NCI-H2029 (cell line): Measurements from ENCODE around the gene QRICH1.

Experiments
- DNase-seq: peaks from one replicate; lab custom pipeline; 2025; lab: John Stamatoyannopoulos, UW

The QRICH1 gene

DNA sequence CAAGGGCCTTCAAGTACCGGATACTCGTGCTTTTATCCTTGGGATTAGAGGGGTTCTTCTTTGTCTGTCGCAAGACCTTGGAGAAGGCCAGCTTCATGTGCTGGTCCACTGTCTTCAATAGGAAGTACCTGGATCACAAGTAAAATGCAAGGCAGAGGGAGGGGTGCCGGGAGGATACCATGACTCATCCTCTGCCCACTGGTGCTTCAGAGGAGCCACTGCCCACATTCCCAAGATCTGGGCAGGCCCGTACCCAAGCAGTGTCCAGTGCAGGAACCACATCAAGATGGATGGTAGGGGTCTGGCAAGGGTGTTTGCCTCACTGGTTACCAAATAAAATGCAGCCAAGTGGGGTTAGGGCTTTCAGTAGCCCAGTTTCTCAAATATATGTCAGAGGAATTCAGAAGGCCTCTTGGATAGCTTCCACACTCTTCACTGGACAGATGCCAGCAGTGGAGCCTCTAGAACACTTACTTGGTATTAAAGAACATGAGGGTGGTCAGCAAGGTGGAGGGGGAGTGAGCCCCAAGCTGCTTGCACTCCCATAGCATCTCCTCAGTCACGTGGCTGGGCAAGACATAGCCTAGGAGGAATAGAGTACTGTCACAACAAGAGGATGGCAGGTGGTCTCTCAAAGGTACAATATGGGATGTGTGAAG, 61.1 kb downstream of the QRICH1 start:
- no peak for DNase-seq

- DNase-seq = no peak
Observed at GRCh38 chr3:49030321-49030720, 63.5 kb downstream of the QRICH1 start.

DNA sequence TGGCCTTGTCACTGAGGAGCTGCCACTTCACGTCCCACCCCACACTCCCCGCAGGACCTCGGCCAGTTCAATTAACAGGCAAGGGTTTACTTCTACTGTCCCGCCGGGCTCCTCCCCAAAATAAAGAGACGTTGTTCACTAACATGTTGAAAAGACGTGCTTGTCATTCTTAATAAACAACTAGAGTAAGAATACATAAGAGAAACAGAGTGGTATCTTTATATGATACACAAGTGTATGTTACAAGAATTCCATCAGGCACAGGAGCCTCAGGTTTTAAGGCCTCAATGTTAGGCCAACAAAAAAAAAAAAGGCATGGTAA, 64.3 kb downstream of the QRICH1 start:
- DNase-seq = no peak

- peak; percentile 88 for DNase-seq
Observed at GRCh38 chr3:49028673-49029562, 65.0 kb downstream of the QRICH1 start, which contains the start of gene IMPDH2. IMPDH2 (minus strand) TSS chr3:49029398; CDS start chr3:49029350, 48 bp downstream.

- no peak for DNase-seq
Observed at GRCh38 chr3:49028298-49028672, 65.6 kb downstream of the QRICH1 start.

DNA sequence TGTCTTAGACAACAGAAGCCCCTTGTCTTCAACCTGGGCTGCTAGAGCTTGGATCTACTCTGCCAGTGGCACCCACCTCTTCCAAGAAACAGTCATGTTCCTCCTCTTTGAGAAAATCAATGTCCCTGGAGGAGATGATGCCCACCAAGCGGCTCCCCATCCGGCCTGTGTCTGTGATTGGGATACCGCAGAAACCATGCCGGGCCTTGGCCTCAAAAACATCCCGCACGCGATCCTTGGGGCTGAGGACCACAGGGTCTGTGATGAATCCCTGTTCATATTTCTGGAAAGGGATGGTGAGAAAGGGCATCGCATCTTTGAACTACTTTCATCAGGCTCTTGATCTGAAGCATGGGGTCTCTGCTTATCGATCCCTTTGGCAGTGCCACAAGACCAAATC, 66.2 kb downstream of the QRICH1 start:
- DNase-seq = no peak

- DNase-seq = no peak
Observed at GRCh38 chr3:49026536-49026935, 67.3 kb downstream of the QRICH1 start.

DNA sequence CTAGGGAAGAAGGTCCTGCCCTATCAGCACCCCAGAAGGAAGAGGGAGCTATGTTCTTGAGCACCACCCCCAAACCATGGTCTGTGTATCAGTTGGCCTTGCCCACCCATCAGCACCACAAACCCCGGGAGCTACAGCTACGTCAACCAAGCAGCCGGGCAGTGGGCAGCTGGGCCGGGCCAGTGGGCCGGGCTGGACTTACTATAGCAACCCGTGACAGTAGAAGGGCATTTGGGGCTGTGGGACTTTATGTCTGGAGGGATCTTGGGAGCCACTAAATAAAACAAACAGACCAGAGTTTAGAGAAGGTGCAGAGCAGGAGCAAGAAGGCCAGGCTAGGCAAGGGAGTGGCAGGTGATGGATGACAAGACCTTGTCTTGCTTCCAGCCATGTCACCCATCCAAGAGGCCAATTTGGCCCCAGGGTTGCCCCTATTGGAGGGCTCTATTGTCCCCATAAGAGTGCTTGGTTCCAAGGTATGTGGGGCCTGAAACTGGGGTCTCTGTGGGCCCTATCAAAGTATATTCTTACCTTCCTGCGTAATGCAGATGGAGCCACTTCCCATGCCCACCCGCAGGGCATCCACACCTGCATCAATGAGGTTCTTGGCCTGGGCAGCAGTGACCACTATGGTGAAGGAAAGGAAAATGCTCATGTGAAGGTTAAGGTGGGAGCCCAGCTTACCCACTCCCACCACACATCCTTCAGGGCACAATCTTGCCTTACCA, 67.9 kb downstream of the QRICH1 start:
- DNase-seq = no peak

GRCh38 chr3:49025005-49025792, 68.7 kb downstream of the QRICH1 start:
- DNase-seq = no peak

GRCh38 chr3:49024449-49024848, 69.4 kb downstream of the QRICH1 start:
- DNase-seq = no peak

GRCh38 chr3:49023775-49024174, 70.1 kb downstream of the QRICH1 start:
- no peak for DNase-seq

DNA sequence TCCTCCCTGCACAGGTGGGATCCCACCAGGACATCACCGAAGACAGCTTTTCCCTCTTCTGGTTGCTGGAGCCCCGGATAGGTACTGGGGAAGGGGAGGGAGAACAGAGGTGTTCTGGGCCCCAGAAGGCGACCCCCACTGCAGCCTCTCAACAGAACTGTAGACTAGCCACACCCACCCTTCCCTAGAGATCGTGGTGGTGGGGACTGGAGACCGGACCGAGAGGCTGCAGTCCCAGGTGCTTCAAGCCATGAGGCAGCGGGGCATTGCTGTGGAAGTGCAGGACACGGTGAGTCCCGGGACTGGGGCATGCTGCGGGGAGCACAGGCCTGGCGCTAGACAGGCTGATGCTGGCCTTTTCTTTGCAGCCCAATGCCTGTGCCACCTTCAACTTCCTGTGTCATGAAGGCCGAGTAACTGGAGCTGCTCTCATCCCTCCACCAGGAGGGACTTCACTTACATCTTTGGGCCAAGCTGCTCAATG, 71.1 kb downstream of the QRICH1 start:
- DNase-seq = no peak

DNA sequence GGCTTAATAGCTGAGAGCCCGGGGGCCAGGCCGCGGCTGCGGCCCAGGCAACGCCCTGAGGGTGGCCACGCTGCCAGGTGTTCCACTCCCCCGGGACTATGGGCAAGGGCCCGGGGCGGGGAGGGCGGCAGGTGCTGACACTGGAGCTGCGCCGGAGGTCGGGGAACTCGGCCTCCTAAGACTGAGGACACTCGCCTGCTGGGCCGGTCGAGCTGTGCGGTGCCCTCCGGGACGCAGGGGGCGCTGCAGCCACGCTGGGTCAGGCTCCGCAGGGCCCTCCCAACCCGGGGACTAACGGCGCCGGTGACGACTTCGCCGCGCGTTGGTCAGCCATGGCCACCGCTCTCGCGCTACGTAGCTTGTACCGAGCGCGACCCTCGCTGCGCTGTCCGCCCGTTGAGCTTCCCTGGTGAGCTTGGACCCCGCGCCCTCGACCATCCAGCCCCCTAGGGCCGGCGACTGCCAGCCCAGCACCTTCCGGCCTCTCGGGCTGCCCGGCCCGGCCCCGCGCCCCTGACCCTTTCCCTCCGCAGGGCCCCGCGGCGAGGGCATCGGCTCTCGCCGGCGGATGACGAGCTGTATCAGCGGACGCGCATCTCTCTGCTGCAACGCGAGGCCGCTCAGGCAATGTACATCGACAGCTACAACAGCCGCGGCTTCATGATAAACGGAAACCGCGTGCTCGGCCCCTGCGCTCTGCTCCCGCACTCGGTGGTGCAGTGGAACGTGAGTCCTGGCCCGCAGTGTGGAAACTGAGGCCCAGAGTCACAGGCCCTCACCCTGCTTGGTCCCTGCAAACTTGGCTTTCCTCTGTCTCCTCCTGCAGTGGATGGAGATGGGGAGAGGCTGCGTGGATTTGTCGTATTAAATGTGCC, 71.8 kb downstream of the QRICH1 start, which contains the start of gene NDUFAF3:
Gene NDUFAF3 (plus strand): TSS at position 309 of the 875 bp plus-strand sequence. CDS start 24 bp downstream, at position 333.
- DNase-seq = peak; percentile 90

DNA sequence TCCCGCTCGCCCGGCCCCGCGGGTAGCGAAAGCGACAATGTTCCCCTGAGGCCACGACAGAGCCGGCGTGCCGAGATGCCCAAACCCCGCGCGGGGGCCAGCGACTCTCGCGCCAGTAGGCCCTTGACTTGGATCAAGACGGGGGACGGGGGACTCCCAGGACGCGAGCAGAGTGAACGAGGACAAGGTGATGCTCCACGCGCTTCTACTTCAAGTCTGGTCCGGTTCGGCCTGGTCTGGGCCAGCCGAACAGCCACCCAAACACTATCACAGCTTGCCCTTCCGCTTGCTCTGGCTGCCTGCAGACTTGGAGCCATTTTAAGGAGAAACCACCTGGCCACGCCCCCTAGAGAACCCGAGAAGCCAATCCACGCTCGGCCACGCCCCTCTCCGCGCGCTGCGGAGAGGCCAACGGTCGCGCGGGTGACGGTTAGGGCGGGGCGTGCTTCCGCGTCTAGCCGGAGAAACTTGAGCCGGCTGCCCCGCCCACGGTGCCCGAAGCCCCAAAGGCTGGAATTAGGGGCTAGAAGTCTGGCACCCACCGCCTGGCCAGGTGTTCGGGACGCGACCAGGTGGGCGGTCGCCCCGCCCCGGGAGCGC, 72.6 kb downstream of the QRICH1 start:
- DNase-seq = peak; percentile 98

DNA sequence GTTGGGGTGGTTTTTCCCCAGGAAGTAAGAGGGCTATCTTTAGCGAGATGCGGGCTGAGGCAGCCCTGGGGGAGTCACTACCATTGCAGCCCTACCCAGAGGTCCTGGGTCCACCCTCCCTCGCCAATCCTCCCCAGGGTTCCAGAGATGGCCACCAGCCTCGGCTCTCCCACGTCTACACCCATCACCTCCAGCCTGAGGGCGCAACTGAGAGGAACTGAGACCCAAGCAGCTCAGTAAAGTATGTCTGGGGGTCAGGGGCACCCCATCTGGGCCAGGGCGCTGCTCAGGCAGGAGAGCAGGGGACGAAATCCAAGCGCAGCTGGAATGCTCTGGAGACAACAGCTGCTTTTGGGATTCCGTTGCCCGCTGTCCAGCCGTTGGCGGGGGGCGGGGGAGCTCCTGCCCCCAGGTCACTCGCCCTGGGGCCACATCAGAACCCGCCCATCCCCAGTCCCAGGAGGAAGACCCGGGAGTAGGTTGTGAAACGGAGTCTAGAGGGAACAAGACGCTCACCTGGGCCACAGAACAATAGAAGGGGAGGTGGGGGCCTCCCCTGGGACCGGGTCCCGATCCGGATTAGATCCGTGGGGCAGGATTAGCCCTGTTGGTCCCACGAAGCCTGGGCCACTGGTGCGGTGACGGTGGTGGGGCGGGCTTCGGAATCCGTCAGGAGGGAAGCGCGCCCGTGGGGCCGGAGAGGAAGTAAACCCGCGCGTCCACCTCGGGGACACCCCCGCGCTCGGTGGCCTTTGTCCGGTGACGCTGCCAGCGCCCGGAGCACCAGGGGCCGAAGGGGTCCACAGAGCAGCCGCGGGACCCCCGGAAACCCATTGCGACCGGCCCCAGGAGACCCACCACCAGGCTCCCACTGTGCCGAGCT, 73.3 kb downstream of the QRICH1 start:
- DNase-seq = no peak

DNA sequence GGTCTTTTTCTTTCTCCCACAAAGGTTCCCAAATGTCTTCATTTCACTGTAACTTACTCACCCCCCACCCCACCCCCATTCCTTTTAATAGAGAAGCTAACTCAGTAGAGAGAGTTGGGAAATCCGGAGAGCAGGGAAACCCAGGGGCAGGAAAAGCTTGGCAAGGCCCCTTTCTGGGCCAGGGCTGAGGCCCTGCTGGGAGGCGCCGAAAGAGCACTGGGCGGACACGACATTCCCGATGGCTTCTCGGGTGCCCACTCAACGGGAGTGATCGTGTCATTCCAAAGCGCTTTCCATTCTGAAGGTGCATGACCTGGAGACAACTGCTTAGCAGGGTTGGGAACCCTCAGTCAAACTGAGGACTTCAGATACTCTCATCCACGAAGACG, 73.9 kb downstream of the QRICH1 start:
- DNase-seq = no peak

DNA sequence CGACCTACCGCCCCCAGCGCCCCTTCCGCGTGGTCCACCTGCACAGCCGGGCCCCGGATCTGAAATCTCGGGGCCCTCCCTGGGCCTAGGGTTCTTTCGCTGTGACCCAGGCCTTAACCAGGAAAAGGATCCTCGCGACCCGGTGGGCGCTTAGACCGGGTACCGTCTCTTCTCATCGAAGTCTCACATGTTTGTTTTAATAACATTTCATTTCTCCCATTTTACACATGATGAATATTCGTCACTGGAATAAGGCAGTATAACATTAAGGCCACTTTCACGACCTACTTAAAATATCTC, 75.2 kb downstream of the QRICH1 start:
- DNase-seq = no peak

- DNase-seq = peak; percentile 50
Observed at GRCh38 chr3:49017971-49018706, 75.7 kb downstream of the QRICH1 start, which contains the start of gene DALRD3. DALRD3 (minus strand) TSS chr3:49018580; CDS start chr3:49018564, 16 bp downstream.
